HG03571 (cell line): ENCODE results near the gene SETDB2.
A peak's percentile ranks its signal among the peaks of the same experiment; 100 is the strongest.

Experiments used
- ATAC-seq: cut with Tn5 transposase; IDR thresholded peaks from one replicate; pipeline ENCODE4 v1.9.1; 2021; ENCODE audit not compliant: unreplicated experiment

SETDB2 gene

GRCh38 chr13:49428041-49428763 is 15.9 kb upstream of the SETDB2 start:
- no peak for ATAC-seq

GRCh38 chr13:49429121-49429520 is 15.0 kb upstream of the SETDB2 start:
- ATAC-seq: no peak

GRCh38 chr13:49435992-49436391 is 8.1 kb upstream of the SETDB2 start:
- ATAC-seq: no peak

GRCh38 chr13:49436890-49437289 is 7.2 kb upstream of the SETDB2 start:
- no peak for ATAC-seq

GRCh38 chr13:49437705-49438104 is 6.4 kb upstream of the SETDB2 start:
- ATAC-seq: no peak

GRCh38 chr13:49439609-49440008 is 4.5 kb upstream of the SETDB2 start:
- no peak for ATAC-seq

GRCh38 chr13:49441312-49441711 is 2.8 kb upstream of the SETDB2 start:
- no peak for ATAC-seq

- ATAC-seq: no peak
Measured at GRCh38 chr13:49441846-49442245, 2.2 kb upstream of the SETDB2 start.

GRCh38 chr13:49443357-49443703 is 744 bp upstream of the SETDB2 start:
- no peak for ATAC-seq

- peak; percentile 11 for ATAC-seq
Measured at GRCh38 chr13:49444524-49445395, 686 bp downstream of the SETDB2 start.

GRCh38 chr13:49446473-49446872 is 2.4 kb downstream of the SETDB2 start:
- ATAC-seq: no peak

GRCh38 chr13:49448753-49449152 is 4.7 kb downstream of the SETDB2 start:
- ATAC-seq: no peak

GRCh38 chr13:49450105-49450819 is 6.2 kb downstream of the SETDB2 start:
- no peak for ATAC-seq

GRCh38 chr13:49452725-49453457 is 8.8 kb downstream of the SETDB2 start:
- no peak for ATAC-seq

GRCh38 chr13:49453465-49453864 is 9.4 kb downstream of the SETDB2 start:
- no peak for ATAC-seq

GRCh38 chr13:49454388-49455006 is 10.4 kb downstream of the SETDB2 start:
- ATAC-seq: peak; percentile 93

GRCh38 chr13:49455007-49455398 is 10.9 kb downstream of the SETDB2 start:
- ATAC-seq: peak; percentile 33

- no peak for ATAC-seq
Measured at GRCh38 chr13:49456156-49456555, 12.1 kb downstream of the SETDB2 start.

GRCh38 chr13:49457221-49457620 is 13.1 kb downstream of the SETDB2 start:
- no peak for ATAC-seq

GRCh38 chr13:49459580-49459979 is 15.5 kb downstream of the SETDB2 start:
- ATAC-seq: no peak

GRCh38 chr13:49464085-49464484 is 20.0 kb downstream of the SETDB2 start:
- ATAC-seq: no peak
